Measurements from ENCODE around the gene DCHS2. TPM values are rescaled to one million over a fixed set of nuclear protein-coding genes. Genes with fewer than 3 reads are reported as not detected.

DCHS2 gene
- under 0.01 TPM in 1 of 2 replicates, not detected in the other for total RNA-seq

GRCh38 chr4:154491341-154492271 is at the start of gene DCHS2:
Gene DCHS2, minus strand, starts transcription at chr4:154491799. Its CDS starts 444 bp downstream, at chr4:154491355.

Other genes starting within 250 kb of the DCHS2 start
- gene PLRG1, start 58.6 kb upstream of the DCHS2 start, total RNA-seq: 95.9 and 105 TPM in 2 replicates
- gene FGB, start 71.2 kb upstream of the DCHS2 start, total RNA-seq: 0.21 TPM in 1 of 2 replicates, not detected in the other
- not detected in 2 replicates for gene FGA, start 98.9 kb upstream of the DCHS2 start, total RNA-seq
- gene FGG, start 120.9 kb upstream of the DCHS2 start, total RNA-seq: 0.21 TPM in 1 of 2 replicates, not detected in the other